GM23248 (cell line): ENCODE measurements around the gene SMIM9.

Experiments used
- EZH2 ChIP-seq: fragments of 200-600 bp; sonication (generic); IDR thresholded peaks from 2 replicates; pipeline ENCODE4 v1.6.1; 2018; ENCODE audit warnings: antibody characterized with exemption, mild to moderate bottlenecking; ENCODE audit not compliant: insufficient read depth, poor library complexity, severe bottlenecking
- EZH2phosphoT487 ChIP-seq: fragments of 200-600 bp; sonication (generic); IDR thresholded peaks from 2 replicates; pipeline ENCODE4 v1.6.1; 2018; ENCODE audit warnings: antibody characterized with exemption, moderate library complexity, mild to moderate bottlenecking, low read depth; ENCODE audit not compliant: insufficient read depth

DNA sequence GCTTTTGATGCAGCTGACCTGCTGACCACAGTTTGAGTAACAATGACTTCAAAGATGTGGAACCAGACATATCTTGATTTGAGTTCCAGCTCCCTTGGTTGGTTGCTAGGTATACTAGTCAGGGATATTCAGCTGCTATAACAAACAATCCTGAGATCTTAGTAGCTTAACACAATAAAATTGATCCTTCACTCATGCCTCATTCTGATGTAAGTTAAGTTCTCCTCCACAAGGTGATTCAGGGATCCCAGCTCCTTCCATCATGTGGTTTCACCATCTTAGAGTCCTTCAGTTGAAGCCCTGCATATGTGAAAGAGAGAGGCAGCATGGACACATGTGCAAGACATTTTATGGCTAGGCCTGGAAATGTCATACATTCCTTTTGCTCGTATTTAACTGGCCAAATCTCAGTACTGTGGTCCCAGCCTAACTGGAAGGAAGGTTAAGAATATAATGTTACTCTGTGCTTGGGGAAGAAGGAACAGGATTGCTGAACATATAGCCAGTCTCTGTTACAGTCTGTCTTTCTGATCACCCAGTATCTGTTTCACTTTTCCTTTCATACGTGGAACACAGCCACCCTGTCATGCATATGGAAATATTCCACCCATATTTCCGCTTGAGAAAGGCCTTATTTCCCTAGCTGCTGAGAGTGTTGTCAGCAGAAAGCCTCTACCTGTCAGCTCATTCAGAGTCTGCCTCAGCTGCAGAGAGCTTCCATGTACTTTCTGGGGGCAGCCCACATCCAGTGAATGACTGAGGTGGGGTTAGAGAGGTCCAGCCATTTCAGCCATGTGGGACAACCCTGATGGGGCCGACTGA lies 7.1 kb downstream of the SMIM9 start:
- TF ChIP-seq EZH2phosphoT487 (no peak), EZH2 (no peak)
